Neural crest cell (in vitro differentiated cells): ENCODE data around the gene TXNDC2. TPM values are rescaled to one million over a fixed set of nuclear protein-coding genes. Genes with fewer than 3 reads are reported as not detected.
"Not testable (repeated sequence)": the region's sequence is repeated elsewhere in the genome, so short reads cannot be mapped to it uniquely, and the experiment has no call there.

Source experiments
- DNase-seq: peaks from one replicate; pipeline ENCODE4 v3.0.0; 2021; ENCODE audit warnings: low read depth, mixed read lengths, low spot score
- H3K27ac Mint-ChIP-seq: one replicate; pipeline ENCODE4 v1.8.0; 2021; ENCODE audit warnings: mild to moderate bottlenecking, mixed read lengths; ENCODE audit not compliant: unreplicated experiment
- H3K27me3 Mint-ChIP-seq: 2 replicates; pipeline ENCODE4 v1.8.0; 2021; ENCODE audit warnings: low read depth, mild to moderate bottlenecking, mixed read lengths
- H3K36me3 Mint-ChIP-seq: 2 replicates; pipeline ENCODE4 v1.8.0; 2021; ENCODE audit warnings: low read depth, mild to moderate bottlenecking, mixed read lengths
- H3K4me1 Mint-ChIP-seq: 2 replicates; pipeline ENCODE4 v1.8.0; 2021; ENCODE audit warnings: mixed read lengths
- H3K4me3 Mint-ChIP-seq: one replicate; pipeline ENCODE4 v1.8.0; 2021; ENCODE audit warnings: mild to moderate bottlenecking, mixed read lengths
- H3K9me3 Mint-ChIP-seq: 2 replicates; pipeline ENCODE4 v1.8.0; 2021; ENCODE audit warnings: mixed read lengths
- total RNA-seq: library from RNA; stranded (reverse); gene quantifications from 2 replicates; pipeline ENCODE4 v1.2.1, GENCODE V29; 2021
- TF ChIP-seq, protein P1 (sequence below): fragments of 200-600 bp; sonication (generic); conservative IDR thresholded peaks from 2 replicates; pipeline ENCODE4 v1.5.0; 2021; ENCODE audit warnings: antibody characterized with exemption, mild to moderate bottlenecking

TXNDC2 gene
- total RNA-seq, 1 donor from 2014 or later, result not detected

- Mint-ChIP-seq H3K36me3 (no peaks in the 10 kb centered on the region), H3K9me3 (peaks cover 8% of the 10 kb centered on the region), H3K27me3 (no peaks in the 10 kb centered on the region), H3K4me3 (no peak overlapping the region), H3K4me1 (no peaks in the 10 kb centered on the region), H3K27ac (no peak overlapping the region)
- TF ChIP-seq, protein P1, sequence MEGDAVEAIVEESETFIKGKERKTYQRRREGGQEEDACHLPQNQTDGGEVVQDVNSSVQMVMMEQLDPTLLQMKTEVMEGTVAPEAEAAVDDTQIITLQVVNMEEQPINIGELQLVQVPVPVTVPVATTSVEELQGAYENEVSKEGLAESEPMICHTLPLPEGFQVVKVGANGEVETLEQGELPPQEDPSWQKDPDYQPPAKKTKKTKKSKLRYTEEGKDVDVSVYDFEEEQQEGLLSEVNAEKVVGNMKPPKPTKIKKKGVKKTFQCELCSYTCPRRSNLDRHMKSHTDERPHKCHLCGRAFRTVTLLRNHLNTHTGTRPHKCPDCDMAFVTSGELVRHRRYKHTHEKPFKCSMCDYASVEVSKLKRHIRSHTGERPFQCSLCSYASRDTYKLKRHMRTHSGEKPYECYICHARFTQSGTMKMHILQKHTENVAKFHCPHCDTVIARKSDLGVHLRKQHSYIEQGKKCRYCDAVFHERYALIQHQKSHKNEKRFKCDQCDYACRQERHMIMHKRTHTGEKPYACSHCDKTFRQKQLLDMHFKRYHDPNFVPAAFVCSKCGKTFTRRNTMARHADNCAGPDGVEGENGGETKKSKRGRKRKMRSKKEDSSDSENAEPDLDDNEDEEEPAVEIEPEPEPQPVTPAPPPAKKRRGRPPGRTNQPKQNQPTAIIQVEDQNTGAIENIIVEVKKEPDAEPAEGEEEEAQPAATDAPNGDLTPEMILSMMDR, result no peak
- no peak for DNase-seq
Observed at GRCh38 chr18:9887992-9888391, 2.2 kb downstream of the TXNDC2 start.

DNA sequence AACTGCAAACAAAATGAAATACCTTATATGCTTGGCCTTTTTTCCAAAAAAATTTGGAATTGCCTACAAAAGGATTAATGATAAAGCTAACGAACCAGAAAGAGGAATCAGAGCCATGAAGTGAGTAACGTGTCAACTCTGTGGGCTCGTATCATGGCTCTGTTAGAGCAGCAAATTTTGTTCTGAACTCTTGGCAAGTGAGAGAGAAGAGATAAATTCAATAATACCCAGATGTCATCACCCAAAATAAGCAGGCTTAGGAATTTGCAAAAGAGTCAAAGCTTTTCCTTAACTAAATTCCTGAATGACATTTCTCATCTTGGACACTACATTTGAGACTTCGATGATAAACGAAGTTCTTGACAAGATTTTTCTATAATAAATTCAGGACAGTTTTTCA lies 4.4 kb downstream of the TXNDC2 start:
- no peak overlapping the region for H3K27ac Mint-ChIP-seq
- no peaks in the 10 kb centered on the region for H3K4me1 Mint-ChIP-seq
- TF ChIP-seq, protein P1, result no peak
- H3K4me3 Mint-ChIP-seq, result no peak overlapping the region
- no peaks in the 10 kb centered on the region for H3K27me3 Mint-ChIP-seq
- H3K36me3 Mint-ChIP-seq, result no peaks in the 10 kb centered on the region
- DNase-seq, result no peak
- H3K9me3 Mint-ChIP-seq, result peaks cover 6% of the 10 kb centered on the region

- DNase-seq, result no peak
- Mint-ChIP-seq H3K27ac (no peak overlapping the region), H3K9me3 (peaks cover 2% of the 10 kb centered on the region), H3K4me3 (no peak overlapping the region), H3K4me1 (no peaks in the 10 kb centered on the region), H3K27me3 (no peaks in the 10 kb centered on the region), H3K36me3 (no peaks in the 10 kb centered on the region)
- TF ChIP-seq, protein P1, result no peak
Observed at GRCh38 chr18:9890957-9891356, 5.2 kb downstream of the TXNDC2 start.

- not testable (repeated sequence) for H3K9me3 Mint-ChIP-seq, H3K27ac Mint-ChIP-seq, H3K4me3 Mint-ChIP-seq, H3K4me1 Mint-ChIP-seq, H3K27me3 Mint-ChIP-seq, DNase-seq, H3K36me3 Mint-ChIP-seq
Observed at GRCh38 chr18:9891515-9891914, 5.7 kb downstream of the TXNDC2 start.

DNA sequence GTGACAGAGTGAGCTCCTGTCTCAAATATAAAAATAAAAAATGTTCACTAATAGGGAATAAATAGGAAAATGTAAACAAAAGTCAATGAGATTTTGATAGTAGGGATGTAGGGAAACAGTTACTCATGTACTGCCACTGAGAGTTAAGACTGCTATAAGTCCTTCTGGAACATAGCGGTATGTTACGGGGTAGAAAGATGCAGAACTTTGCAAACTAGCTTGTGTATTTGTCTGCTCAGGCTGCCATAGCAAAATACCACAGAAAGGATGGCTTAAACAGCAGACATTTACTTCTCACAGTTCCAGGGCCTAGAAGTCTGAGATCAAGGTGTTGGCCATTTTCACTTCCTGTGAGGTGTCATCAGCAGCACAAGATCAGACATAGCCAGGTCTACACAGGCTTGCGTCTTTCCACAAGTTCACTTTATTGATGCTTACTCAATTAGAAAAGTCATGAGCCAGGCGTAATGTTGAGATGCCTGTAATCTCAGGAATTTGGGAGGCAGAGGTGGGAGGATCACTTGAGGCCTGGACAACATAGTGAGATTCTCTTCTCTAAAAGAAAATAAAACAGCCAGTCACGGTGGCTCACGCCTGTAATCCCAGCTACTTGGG lies 8.8 kb downstream of the TXNDC2 start:
- TF ChIP-seq, protein P1, result no peak

DNA sequence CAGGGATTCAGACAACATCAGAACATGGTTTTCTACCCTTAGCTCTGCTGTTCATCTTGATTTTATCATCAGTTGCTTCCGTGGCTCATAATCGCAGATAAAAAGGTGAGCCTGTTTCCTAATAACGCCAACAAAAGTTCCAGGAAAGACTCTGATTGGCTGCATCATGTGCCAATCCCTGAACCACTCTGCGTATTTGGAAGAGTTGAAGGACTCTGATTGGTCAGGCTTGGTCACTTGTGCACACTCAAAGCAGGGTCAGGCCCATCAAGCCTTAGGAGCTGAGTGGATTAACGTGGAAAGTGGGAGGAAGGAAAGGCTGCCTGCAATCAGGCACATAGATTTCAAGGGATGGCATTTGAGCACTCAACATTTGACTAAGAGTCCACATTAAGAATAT lies 11.4 kb downstream of the TXNDC2 start:
- Mint-ChIP-seq H3K36me3 (no peaks in the 10 kb centered on the region), H3K4me1 (no peaks in the 10 kb centered on the region), H3K9me3 (no peaks in the 10 kb centered on the region), H3K4me3 (no peak overlapping the region), H3K27ac (no peak overlapping the region), H3K27me3 (no peaks in the 10 kb centered on the region)
- TF ChIP-seq, protein P1, result no peak
- no peak for DNase-seq

More for the DNA sequence above, 8.8 kb downstream of the TXNDC2 start:
- H3K27ac Mint-ChIP-seq, result no peak overlapping the region
- no peaks in the 10 kb centered on the region for H3K27me3 Mint-ChIP-seq
- no peaks in the 10 kb centered on the region for H3K9me3 Mint-ChIP-seq
- H3K4me3 Mint-ChIP-seq, result no peak overlapping the region
- H3K4me1 Mint-ChIP-seq, result no peaks in the 10 kb centered on the region
- DNase-seq, result no peak
- no peaks in the 10 kb centered on the region for H3K36me3 Mint-ChIP-seq

GRCh38 chr18:9897787-9898291 lies 12.1 kb downstream of the TXNDC2 start:
- not testable (repeated sequence) for DNase-seq, H3K4me1 Mint-ChIP-seq, H3K27ac Mint-ChIP-seq, H3K27me3 Mint-ChIP-seq, H3K36me3 Mint-ChIP-seq, H3K4me3 Mint-ChIP-seq, H3K9me3 Mint-ChIP-seq
